Heart left ventricle (tissue), 16 donors: Measurements from ENCODE around the gene MYOF. TPM values are rescaled to one million over a fixed set of nuclear protein-coding genes. Genes with fewer than 3 reads are reported as not detected.

Experiments
- ATAC-seq, 4 donors: fragments of 200-7000 bp; cut with Tn5 transposase; one replicate each; pipeline ENCODE4 v1.9.1; 2020 to 2022; ENCODE audit warnings: moderate library complexity in 4 of 4, mild to moderate bottlenecking in 3 of 4, moderate number of reproducible peaks in 1 of 4
- DNase-seq, 5 donors: peaks; one replicate each; pipeline ENCODE4 v3.0.0-alpha.2; 2020
- H3K27ac ChIP-seq, 12 donors: fragments of 200-600 bp; sonication (generic) in 4 of 12; one replicate each; pipeline versions ENCODE4 v1.5.0 to v1.8.0; 2016 to 2022; ENCODE audit warnings: mild to moderate bottlenecking in 2 of 12
- H3K27me3 ChIP-seq, 9 donors: fragments of 200-600 bp; sonication (generic) in 2 of 9; one replicate each; pipeline versions ENCODE4 v1.5.1 to v1.8.0; 2016 to 2022; ENCODE audit warnings: mild to moderate bottlenecking in 3 of 9
- H3K36me3 ChIP-seq, 9 donors: fragments of 200-600 bp; sonication (generic) in 2 of 9; one replicate each; pipeline versions ENCODE4 v1.5.0 to v1.8.0; 2018 to 2022; ENCODE audit warnings: mild to moderate bottlenecking in 2 of 9
- H3K4me1 ChIP-seq, 12 donors: fragments of 200-600 bp; sonication (generic) in 4 of 12; one replicate each; pipeline versions ENCODE4 v1.5.0 to v1.8.0; 2016 to 2022; ENCODE audit warnings: mild to moderate bottlenecking in 3 of 12
- H3K4me3 ChIP-seq, 12 donors: fragments of 200-600 bp; sonication (generic) in 4 of 12; one replicate each; pipeline versions ENCODE4 v1.5.0 to v1.8.0; 2017 to 2022; ENCODE audit warnings: mild to moderate bottlenecking in 9 of 12, moderate library complexity in 4 of 12
- H3K9me3 ChIP-seq, 12 donors: fragments of 200-600 bp; sonication (generic) in 4 of 12; one replicate each; pipeline versions ENCODE4 v1.5.0 to v1.8.0; 2016 to 2022; ENCODE audit warnings: mild to moderate bottlenecking in 1 of 12
- CTCF ChIP-seq, 12 donors: fragments of 200-600 bp; sonication (generic) in 4 of 12; IDR thresholded peaks; one replicate each; pipeline versions ENCODE4 v1.5.0 to v1.8.0; 2018 to 2022; ENCODE audit warnings: antibody characterized with exemption in 12 of 12, mild to moderate bottlenecking in 5 of 12
- POLR2A ChIP-seq, 2 donors: fragments of 450-650 bp; IDR thresholded peaks; one replicate each; pipeline ENCODE4 v1.6.1; 2017; ENCODE audit warnings: antibody characterized with exemption in 2 of 2, mild to moderate bottlenecking in 2 of 2, moderate library complexity in 2 of 2
- whole genome bisulfite sequencing, 4 donors: extraction: QIAGEN DNeasy Blood & Tissue Kit in 2 of 4; methylation state at CpG; one replicate each; pipeline versions ENCODE4 v1.1.5 to v1.1.7; 2013 to 2018; 5-methylcytosine and 5-hydroxymethylcytosine counted together
- intact Hi-C, 10 donors: fragments of 100-400 bp; cut with DNase I; formaldehyde crosslinking; loops; one replicate each; pipeline versions ENCODE4 v1.11.1 to v1.14.2; 2022
- polyA plus RNA-seq, 2 donors: library from polyadenylated mRNA; stranded (reverse); fragments of 200-250 nt; gene quantifications; one replicate each; pipeline ENCODE4 v1.2.3, GENCODE V29; 2013
- total RNA-seq, 9 donors: library from RNA; depleted of rRNA in 2 of 9; stranded (reverse); fragments of >200 nt in 2 of 9; fragmentation: NEBNext Ultra II Directional in 3 of 9; extraction: Animal tissue kit (Norgen Biotek cat#: 25700) in 3 of 9; gene quantifications; one replicate each; pipeline versions ENCODE4 v1.1.0 to v1.2.4, GENCODE V29; 2016 to 2023
- donor health status: ischemic (EF 13 %, LVEDD 7.1; RV severe dilation, severe dysfunction).
- donor health status: healthy with polysubstance abuse.
- donor health status: DM: no; HTN: yes; CAD: no.
- donor health status: DM: no; HTN: no; CAD: no.
- donor health status: ischemic (EF 25% LVEDD 6.9; RV normal size, moderate dysfunction).
- donor health status: ischemic (EF 25% LVEDD 5.7; RV mildly dilated, moderate dysfunction).
- donor health status: healthy.
- donor health status: DM: yes; HTN: yes; CAD: no.
- donor health status: ischemic (EF 35%, LVEDD 5.7; RV mildly dilated, moderate dysfunction).
- donor health status: nonischemic (EF 11% LVEDD 7.7; RV severe dilation, severe dysfunction).
- donor health status: DM: yes; HTN: yes; CAD: no.
- donor health status: PGD.
- donor health status: ischemic (EF 29% LVEDD 5.4; RV normal size, mild dysfunction).
- donor health status: nonischemic (EF 23%, LVEDD 6.1; RV moderate dilation, normal function).

The MYOF gene
- total and polyA plus RNA-seq, 11 donors = 13.2 to 64.5 (median 21.6) TPM

GRCh38 chr10:93259126-93259525, 223.0 kb downstream of the MYOF start:
- Histone ChIP-seq H3K4me3 (no peak overlapping the region), H3K9me3 (no peaks in the 10 kb centered on the region), H3K4me1 (no peaks in the 10 kb centered on the region), H3K27me3 (no peaks in the 10 kb centered on the region), H3K27ac (no peak overlapping the region), H3K36me3 (no peaks in the 10 kb centered on the region)
- DNase-seq = no peak
- TF ChIP-seq CTCF (IDR thresholded peaks at IDR 0.05) (no peak), POLR2A (IDR thresholded peaks at IDR 0.05) (no peak)
- intact Hi-C loops = no loop called here
- ATAC-seq = no peak
- WGBS, 4 donors = 89 to 94% (median 90%) methylated on average over 5 of the region's 5 CpGs

Other genes starting within 250 kb of the MYOF start
- gene CEP55, start 14.3 kb upstream of the MYOF start, total RNA-seq = 1 to 10 TPM in 2 of 9 donors, under 1 TPM in 3, not detected in 4; 0.25 to 7.3 (median 0.79) TPM
- gene CEP55, start 14.3 kb upstream of the MYOF start, polyA plus RNA-seq = under 1 TPM in 1 of 2 donors, not detected in 1; 0.19 TPM
- 1 to 10 TPM in 1 of 9 donors, under 1 TPM in 4, not detected in 4; 0.06 to 1.7 (median 0.19) TPM for gene FFAR4, start 84.3 kb upstream of the MYOF start, total RNA-seq
- under 1 TPM; 0.08 to 0.11 TPM for gene FFAR4, start 84.3 kb upstream of the MYOF start, polyA plus RNA-seq
- 10 to 100 TPM in 2 of 9 donors, 1 to 10 TPM in 3, under 1 TPM in 3, not detected in 1; 0.35 to 63.4 (median 1.5) TPM for gene RBP4, start 118.9 kb upstream of the MYOF start, total RNA-seq
- 10 to 100 TPM in 1 of 2 donors, 1 to 10 TPM in 1; 5.5 to 19.5 TPM for gene RBP4, start 118.9 kb upstream of the MYOF start, polyA plus RNA-seq
- gene PDE6C, start 130.2 kb upstream of the MYOF start, total RNA-seq = not detected
- gene PDE6C, start 130.2 kb upstream of the MYOF start, polyA plus RNA-seq = not detected
- gene FRA10AC1, start 220.3 kb upstream of the MYOF start, total RNA-seq = 10 to 100 TPM in 6 of 9 donors, 1 to 10 TPM in 3; 5.0 to 20.4 (median 12.2) TPM
- 10 to 100 TPM in 1 of 2 donors, 1 to 10 TPM in 1; 8.4 to 16.5 TPM for gene FRA10AC1, start 220.3 kb upstream of the MYOF start, polyA plus RNA-seq